MG63 (cell line): Measurements from ENCODE around the gene OSGEPL1. TPM values are rescaled to one million over a fixed set of nuclear protein-coding genes. Genes with fewer than 3 reads are reported as not detected.

Source experiments
- DNase-seq: peaks from one replicate; pipeline ENCODE4 v3.0.0-alpha.2; 2020
- H3K27me3 ChIP-seq: fragments of 250-450 bp; sonication (Bioruptor Pico); 2 replicates; pipeline ENCODE4 v1.5.1; 2020; ENCODE audit warnings: mild to moderate bottlenecking, moderate library complexity
- H3K36me3 ChIP-seq: fragments of 250-450 bp; sonication (Bioruptor Pico); 2 replicates; pipeline ENCODE4 v1.5.1; 2020; ENCODE audit warnings: mild to moderate bottlenecking, moderate library complexity
- H3K4me3 ChIP-seq: fragments of 250-450 bp; sonication (Bioruptor Pico); 2 replicates; pipeline ENCODE4 v1.5.1; 2020; ENCODE audit warnings: mild to moderate bottlenecking, moderate library complexity
- H3K9me3 ChIP-seq: fragments of 250-450 bp; sonication (Bioruptor Pico); 2 replicates; pipeline ENCODE4 v1.5.1; 2020; ENCODE audit warnings: mild to moderate bottlenecking, moderate library complexity
- total RNA-seq: library from RNA; depleted of rRNA; stranded (reverse); fragments of >200 nt; shearing (Covaris generic); gene quantifications from 2 replicates; pipeline ENCODE4 v1.2.3, GENCODE V29; 2014; ENCODE audit warnings: low replicate concordance; rRNA removed

Gene OSGEPL1
- total RNA-seq, result 8.9 and 12.0 TPM in 2 replicates

GRCh38 chr2:189762551-189763298, at the start of gene OSGEPL1:
OSGEPL1 (minus strand) TSS chr2:189762792; CDS start chr2:189761640, 1,152 bp downstream.
- peak; percentile 92 for DNase-seq
- Histone ChIP-seq H3K27me3 (no peaks in the 10 kb centered on the region), H3K4me3 (peak within 1 kb of the TSS; percentile 69), H3K36me3 (peaks cover 10% of the 10 kb centered on the region), H3K9me3 (no peaks in the 10 kb centered on the region)

- H3K27me3 ChIP-seq, result no peaks in the 10 kb centered on the region
- peaks cover 4% of the 10 kb centered on the region for H3K9me3 ChIP-seq
- H3K36me3 ChIP-seq, result peaks cover 94% of the 10 kb centered on the region
- no peak for DNase-seq
- H3K4me3 ChIP-seq, result no peak overlapping the region
Observed at GRCh38 chr2:189803431-189803830, 40.8 kb upstream of the OSGEPL1 start.

GRCh38 chr2:189802396-189802912, 39.9 kb upstream of the OSGEPL1 start:
- H3K9me3 ChIP-seq, result peaks cover 4% of the 10 kb centered on the region
- no peak for DNase-seq
- H3K36me3 ChIP-seq, result peaks cover 94% of the 10 kb centered on the region
- no peaks in the 10 kb centered on the region for H3K27me3 ChIP-seq
- H3K4me3 ChIP-seq, result no peak overlapping the region

GRCh38 chr2:189799531-189799930, 36.9 kb upstream of the OSGEPL1 start:
- no peaks in the 10 kb centered on the region for H3K27me3 ChIP-seq
- no peaks in the 10 kb centered on the region for H3K9me3 ChIP-seq
- DNase-seq, result peak; percentile 81
- peaks cover 96% of the 10 kb centered on the region for H3K36me3 ChIP-seq
- H3K4me3 ChIP-seq, result no peak overlapping the region

GRCh38 chr2:189799030-189799331, 36.4 kb upstream of the OSGEPL1 start:
- peaks cover 96% of the 10 kb centered on the region for H3K36me3 ChIP-seq
- no peaks in the 10 kb centered on the region for H3K9me3 ChIP-seq
- H3K4me3 ChIP-seq, result no peak overlapping the region
- no peak for DNase-seq
- H3K27me3 ChIP-seq, result no peaks in the 10 kb centered on the region

- DNase-seq, result no peak
- Histone ChIP-seq H3K9me3 (no peaks in the 10 kb centered on the region), H3K36me3 (peaks cover 96% of the 10 kb centered on the region), H3K4me3 (no peak overlapping the region), H3K27me3 (no peaks in the 10 kb centered on the region)
Observed at GRCh38 chr2:189798312-189799029, 35.9 kb upstream of the OSGEPL1 start.

GRCh38 chr2:189797902-189798301, 35.3 kb upstream of the OSGEPL1 start:
- DNase-seq, result no peak
- no peaks in the 10 kb centered on the region for H3K27me3 ChIP-seq
- no peaks in the 10 kb centered on the region for H3K9me3 ChIP-seq
- no peak overlapping the region for H3K4me3 ChIP-seq
- peaks cover 96% of the 10 kb centered on the region for H3K36me3 ChIP-seq

- H3K27me3 ChIP-seq, result no peaks in the 10 kb centered on the region
- DNase-seq, result no peak
- no peak overlapping the region for H3K4me3 ChIP-seq
- H3K9me3 ChIP-seq, result no peaks in the 10 kb centered on the region
- H3K36me3 ChIP-seq, result peaks cover 85% of the 10 kb centered on the region
Observed at GRCh38 chr2:189794310-189794709, 31.7 kb upstream of the OSGEPL1 start.

GRCh38 chr2:189791338-189792042, 28.9 kb upstream of the OSGEPL1 start:
- no peak overlapping the region for H3K4me3 ChIP-seq
- peaks cover 79% of the 10 kb centered on the region for H3K36me3 ChIP-seq
- DNase-seq, result no peak
- no peaks in the 10 kb centered on the region for H3K9me3 ChIP-seq
- no peaks in the 10 kb centered on the region for H3K27me3 ChIP-seq

GRCh38 chr2:189783927-189784867, 21.6 kb upstream of the OSGEPL1 start, which contains the start of the genes ORMDL1 and PMS1:
ORMDL1 (minus strand) TSS chr2:189784339; CDS start chr2:189782595, 1,744 bp downstream.
PMS1 (plus strand) TSS chr2:189784450; CDS start chr2:189791810, 7,360 bp downstream.
- Histone ChIP-seq H3K4me3 (peak within 1 kb of the TSS; percentile 90), H3K9me3 (no peaks in the 10 kb centered on the region), H3K27me3 (no peaks in the 10 kb centered on the region), H3K36me3 (peaks cover 71% of the 10 kb centered on the region)
- DNase-seq, result peak; percentile 96

GRCh38 chr2:189783451-189783926, 20.9 kb upstream of the OSGEPL1 start:
- peaks cover 72% of the 10 kb centered on the region for H3K36me3 ChIP-seq
- peak overlapping the region; percentile 90 for H3K4me3 ChIP-seq
- no peak for DNase-seq
- no peaks in the 10 kb centered on the region for H3K9me3 ChIP-seq
- no peaks in the 10 kb centered on the region for H3K27me3 ChIP-seq

- H3K36me3 ChIP-seq, result peaks cover 81% of the 10 kb centered on the region
- no peaks in the 10 kb centered on the region for H3K27me3 ChIP-seq
- H3K4me3 ChIP-seq, result peak overlapping the region; percentile 90
- peak; percentile 9 for DNase-seq
- no peaks in the 10 kb centered on the region for H3K9me3 ChIP-seq
Observed at GRCh38 chr2:189782221-189782671, 19.7 kb upstream of the OSGEPL1 start.

- Histone ChIP-seq H3K9me3 (no peaks in the 10 kb centered on the region), H3K27me3 (no peaks in the 10 kb centered on the region), H3K36me3 (peaks cover 86% of the 10 kb centered on the region), H3K4me3 (no peak overlapping the region)
- DNase-seq, result no peak
Observed at GRCh38 chr2:189772212-189772611, 9.6 kb upstream of the OSGEPL1 start.

- H3K36me3 ChIP-seq, result peaks cover 78% of the 10 kb centered on the region
- DNase-seq, result no peak
- no peaks in the 10 kb centered on the region for H3K27me3 ChIP-seq
- H3K4me3 ChIP-seq, result no peak overlapping the region
- no peaks in the 10 kb centered on the region for H3K9me3 ChIP-seq
Observed at GRCh38 chr2:189770590-189771322, 8.2 kb upstream of the OSGEPL1 start.
